OCI-LY3 (cell line): ENCODE measurements around the gene MYO9A.

Experiments used
- H2AFZ ChIP-seq: fragments of 200-600, 300-600 bp; shearing (Covaris generic); 2 replicates; pipeline ENCODE4 v1.6.0; 2014; ENCODE audit warnings: antibody characterized with exemption, low read depth, low read length
- H3K27ac ChIP-seq: fragments of 200-600, 300-600 bp; sonication (generic); 2 replicates; pipeline ENCODE4 v1.5.1; 2014; ENCODE audit warnings: mild to moderate bottlenecking, low read length, moderate library complexity, mixed read lengths
- H3K27me3 ChIP-seq: fragments of 200-600, 300-600 bp; sonication (generic); 2 replicates; pipeline ENCODE4 v1.6.1; 2014; ENCODE audit warnings: low read depth, low read length, mixed read lengths
- H3K36me3 ChIP-seq: fragments of 200-600, 300-600 bp; sonication (generic); replicated peaks from 2 replicates; pipeline ENCODE3; 2014; ENCODE audit warnings: low read depth, low read length, mixed read lengths
- H3K4me1 ChIP-seq: fragments of 300-600, 200-600 bp; sonication (generic); 2 replicates; pipeline ENCODE4 v1.6.1; 2014; ENCODE audit warnings: low read length, mixed read lengths
- H3K4me2 ChIP-seq: fragments of 200-600, 300-600 bp; sonication (generic); 2 replicates; pipeline ENCODE4 v1.6.1; 2014; ENCODE audit warnings: low read length, mixed read lengths
- H3K4me3 ChIP-seq: fragments of 300-600, 200-600 bp; sonication (generic); 2 replicates; pipeline ENCODE4 v1.5.1; 2014; ENCODE audit warnings: antibody characterized with exemption, mild to moderate bottlenecking, low read length, moderate library complexity
- H3K79me2 ChIP-seq: fragments of 300-600, 200-600 bp; shearing (Covaris generic); 2 replicates; pipeline ENCODE4 v1.6.1; 2014; ENCODE audit warnings: mild to moderate bottlenecking, low read length, mixed read lengths
- H3K9ac ChIP-seq: fragments of 300-600, 200-600 bp; shearing (Covaris generic); 2 replicates; pipeline ENCODE4 v1.6.0; 2014; ENCODE audit warnings: mild to moderate bottlenecking, low read length, moderate library complexity
- H3K9me3 ChIP-seq: fragments of 200-600, 300-600 bp; shearing (Covaris generic); 2 replicates; pipeline ENCODE4 v1.6.1; 2014; ENCODE audit warnings: low read length, mixed read lengths; ENCODE audit not compliant: insufficient read depth
- H4K20me1 ChIP-seq: fragments of 200-600, 300-600 bp; sonication (generic); 2 replicates; pipeline ENCODE4 v1.6.1; 2016; ENCODE audit warnings: low read length, mixed read lengths; ENCODE audit not compliant: insufficient read depth
- EZH2phosphoT487 ChIP-seq: fragments of 200-600 bp; shearing (Covaris generic); IDR thresholded peaks from 2 replicates; pipeline ENCODE4 v1.6.1; 2018; ENCODE audit warnings: antibody characterized with exemption, mixed run types, low read depth
- TF ChIP-seq, protein P1 (sequence below): fragments of 200-600, 300-600 bp; sonication (generic); IDR thresholded peaks from 2 replicates; pipeline ENCODE4 v1.5.1; 2014; ENCODE audit warnings: antibody characterized with exemption, low read length, low read depth

MYO9A gene

DNA sequence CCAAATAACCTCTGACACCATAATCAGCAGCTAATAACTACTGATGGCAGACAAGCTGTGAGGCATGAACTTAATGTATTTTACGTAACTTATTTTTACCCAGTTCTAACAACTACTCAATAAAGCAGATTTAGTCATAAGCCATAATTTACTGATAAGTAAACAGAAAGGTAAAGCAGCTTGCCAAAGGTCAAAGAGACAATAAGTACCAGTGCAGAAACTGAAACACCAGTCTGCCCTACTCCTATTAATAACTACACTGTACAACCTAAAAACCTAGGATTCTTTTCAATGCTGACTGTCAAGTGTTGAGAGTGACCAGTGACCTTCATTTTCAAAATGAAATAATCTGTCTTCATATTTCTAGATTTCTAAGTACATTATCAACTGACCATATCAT is 155.4 kb downstream of the MYO9A start:
- no peak overlapping the region for H3K4me2 ChIP-seq
- H4K20me1 ChIP-seq: no peaks in the 10 kb centered on the region
- no peaks in the 10 kb centered on the region for H3K27me3 ChIP-seq
- no peak overlapping the region for H2AFZ ChIP-seq
- TF ChIP-seq, protein P1, sequence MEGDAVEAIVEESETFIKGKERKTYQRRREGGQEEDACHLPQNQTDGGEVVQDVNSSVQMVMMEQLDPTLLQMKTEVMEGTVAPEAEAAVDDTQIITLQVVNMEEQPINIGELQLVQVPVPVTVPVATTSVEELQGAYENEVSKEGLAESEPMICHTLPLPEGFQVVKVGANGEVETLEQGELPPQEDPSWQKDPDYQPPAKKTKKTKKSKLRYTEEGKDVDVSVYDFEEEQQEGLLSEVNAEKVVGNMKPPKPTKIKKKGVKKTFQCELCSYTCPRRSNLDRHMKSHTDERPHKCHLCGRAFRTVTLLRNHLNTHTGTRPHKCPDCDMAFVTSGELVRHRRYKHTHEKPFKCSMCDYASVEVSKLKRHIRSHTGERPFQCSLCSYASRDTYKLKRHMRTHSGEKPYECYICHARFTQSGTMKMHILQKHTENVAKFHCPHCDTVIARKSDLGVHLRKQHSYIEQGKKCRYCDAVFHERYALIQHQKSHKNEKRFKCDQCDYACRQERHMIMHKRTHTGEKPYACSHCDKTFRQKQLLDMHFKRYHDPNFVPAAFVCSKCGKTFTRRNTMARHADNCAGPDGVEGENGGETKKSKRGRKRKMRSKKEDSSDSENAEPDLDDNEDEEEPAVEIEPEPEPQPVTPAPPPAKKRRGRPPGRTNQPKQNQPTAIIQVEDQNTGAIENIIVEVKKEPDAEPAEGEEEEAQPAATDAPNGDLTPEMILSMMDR: no peak
- no peak for TF ChIP-seq EZH2phosphoT487
- no peaks in the 10 kb centered on the region for H3K4me1 ChIP-seq
- peaks cover 6% of the 10 kb centered on the region for H3K36me3 ChIP-seq
- H3K79me2 ChIP-seq: no peaks in the 10 kb centered on the region
- no peaks in the 10 kb centered on the region for H3K9me3 ChIP-seq
- no peak overlapping the region for H3K9ac ChIP-seq
- H3K27ac ChIP-seq: no peak overlapping the region
- no peak overlapping the region for H3K4me3 ChIP-seq

DNA sequence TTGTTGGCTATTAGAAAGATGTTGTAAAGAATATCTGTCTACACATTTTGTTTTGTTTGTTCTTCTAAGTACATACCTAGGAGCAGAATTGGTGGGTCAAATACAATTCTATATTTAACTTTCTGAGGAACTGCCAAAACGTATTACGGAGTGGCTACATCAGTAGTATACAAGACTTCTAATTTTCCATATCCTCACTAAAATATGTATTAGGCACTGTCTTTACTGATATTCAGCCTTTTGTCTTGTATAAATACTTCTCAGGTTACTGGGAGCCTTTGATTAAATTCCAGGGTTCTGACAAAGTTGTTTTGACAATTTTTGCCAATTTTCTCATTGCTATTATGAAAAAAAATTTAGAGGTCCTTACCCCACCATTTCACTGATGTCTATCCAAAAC is 160.9 kb downstream of the MYO9A start:
- Histone ChIP-seq H4K20me1 (no peaks in the 10 kb centered on the region), H3K9me3 (no peaks in the 10 kb centered on the region), H3K27ac (no peak overlapping the region), H3K79me2 (no peaks in the 10 kb centered on the region), H3K9ac (no peak overlapping the region), H3K27me3 (no peaks in the 10 kb centered on the region), H3K4me2 (no peak overlapping the region), H2AFZ (no peak overlapping the region), H3K4me3 (no peak overlapping the region), H3K36me3 (no peaks in the 10 kb centered on the region), H3K4me1 (no peaks in the 10 kb centered on the region)
- no peak for TF ChIP-seq EZH2phosphoT487
- TF ChIP-seq, protein P1: no peak

DNA sequence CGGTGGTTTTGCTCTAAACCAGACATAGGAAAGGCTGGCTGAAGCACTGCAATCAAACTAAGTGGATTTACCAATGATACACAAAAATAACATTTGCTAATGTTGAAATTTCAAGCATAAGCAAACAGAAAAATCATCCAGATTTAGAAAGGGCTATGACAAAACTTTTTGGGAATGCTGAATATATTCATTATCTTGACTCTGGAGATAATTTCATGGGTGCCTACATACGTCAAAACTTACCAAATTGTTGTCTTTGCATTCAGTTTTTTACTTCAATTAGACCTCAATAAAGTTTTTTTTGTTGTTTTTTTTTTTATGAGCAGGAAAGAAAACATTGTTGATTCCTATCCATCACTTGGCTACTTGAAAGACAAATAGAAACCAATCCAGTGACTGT is 166.8 kb downstream of the MYO9A start:
- Histone ChIP-seq H3K27ac (no peak overlapping the region), H4K20me1 (no peaks in the 10 kb centered on the region), H3K4me3 (no peak overlapping the region), H3K9me3 (no peaks in the 10 kb centered on the region), H3K9ac (no peak overlapping the region), H3K79me2 (no peaks in the 10 kb centered on the region), H3K27me3 (no peaks in the 10 kb centered on the region), H3K4me1 (no peaks in the 10 kb centered on the region), H3K4me2 (no peak overlapping the region), H3K36me3 (peaks cover 8% of the 10 kb centered on the region), H2AFZ (no peak overlapping the region)
- no peak for TF ChIP-seq EZH2phosphoT487
- TF ChIP-seq, protein P1: no peak

DNA sequence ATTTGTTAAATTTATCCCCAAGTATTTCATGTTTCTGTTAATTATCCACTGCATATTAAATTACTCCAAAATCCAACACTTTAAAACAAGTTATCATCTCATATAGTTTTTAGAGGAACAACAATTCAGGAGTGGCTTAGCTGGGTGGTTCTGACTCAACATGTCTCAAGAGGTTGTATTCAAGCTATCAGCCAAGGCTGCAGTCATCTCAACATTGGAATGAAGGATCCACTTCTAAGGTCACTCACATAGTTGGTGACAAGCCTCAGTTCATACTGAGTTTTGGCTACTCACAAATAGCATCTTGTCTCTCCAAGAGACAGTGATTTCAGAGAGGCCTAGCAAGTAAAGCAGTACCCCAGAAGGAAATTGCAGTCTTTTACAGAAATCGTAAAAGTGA is 172.9 kb downstream of the MYO9A start:
- H3K9me3 ChIP-seq: no peaks in the 10 kb centered on the region
- TF ChIP-seq EZH2phosphoT487: no peak
- TF ChIP-seq, protein P1: no peak

More for the DNA sequence above, 172.9 kb downstream of the MYO9A start:
- no peak overlapping the region for H3K9ac ChIP-seq
- no peak overlapping the region for H3K4me2 ChIP-seq
- H3K27ac ChIP-seq: no peak overlapping the region
- no peaks in the 10 kb centered on the region for H3K36me3 ChIP-seq
- H3K79me2 ChIP-seq: no peaks in the 10 kb centered on the region
- H4K20me1 ChIP-seq: no peaks in the 10 kb centered on the region
- no peak overlapping the region for H2AFZ ChIP-seq
- no peaks in the 10 kb centered on the region for H3K27me3 ChIP-seq
- no peak overlapping the region for H3K4me3 ChIP-seq
- 0 out of 2 replicates have a peak, but pooled peaks cover 2% of the 10 kb centered on the region for H3K4me1 ChIP-seq
